ENCODE results near the gene IL6R.

IL6R gene

GRCh38 chr1:154431586-154432373 lies 26.6 kb downstream of the IL6R start:
- Mint-ChIP-seq H3K4me3 (peak overlapping the region; percentile 17 to 32), H3K27ac (peak overlapping the region in 1 of 2 donors; percentile 70), H3K27me3 (no peaks in the 10 kb centered on the region), H3K9me3 (no peaks in the 10 kb centered on the region), H3K4me1 (peaks cover 53% of the 10 kb centered on the region)
- ATAC-seq (peak; percentile 91), DNase-seq (peak in 1 of 2 donors; percentile 42)

GRCh38 chr1:154433161-154433764 lies 28.1 kb downstream of the IL6R start:
- H3K9me3 Mint-ChIP-seq = no peaks in the 10 kb centered on the region
- peak overlapping the region in 1 of 2 donors; percentile 76 for H3K27ac Mint-ChIP-seq
- ATAC-seq = peak; percentile 47
- H3K4me3 Mint-ChIP-seq = no peak overlapping the region
- H3K27me3 Mint-ChIP-seq = no peaks in the 10 kb centered on the region
- H3K4me1 Mint-ChIP-seq = peaks cover 51% of the 10 kb centered on the region
- peak in 1 of 2 donors; percentile 34 for DNase-seq

- H3K4me3 Mint-ChIP-seq = no peak overlapping the region
- H3K27ac Mint-ChIP-seq = no peak overlapping the region
- no peaks in the 10 kb centered on the region for H3K27me3 Mint-ChIP-seq
- peaks cover 63% of the 10 kb centered on the region for H3K4me1 Mint-ChIP-seq
- ATAC-seq = no peak
- DNase-seq = no peak
- no peaks in the 10 kb centered on the region for H3K9me3 Mint-ChIP-seq
Observed at GRCh38 chr1:154434346-154435085, 29.4 kb downstream of the IL6R start.

DNA sequence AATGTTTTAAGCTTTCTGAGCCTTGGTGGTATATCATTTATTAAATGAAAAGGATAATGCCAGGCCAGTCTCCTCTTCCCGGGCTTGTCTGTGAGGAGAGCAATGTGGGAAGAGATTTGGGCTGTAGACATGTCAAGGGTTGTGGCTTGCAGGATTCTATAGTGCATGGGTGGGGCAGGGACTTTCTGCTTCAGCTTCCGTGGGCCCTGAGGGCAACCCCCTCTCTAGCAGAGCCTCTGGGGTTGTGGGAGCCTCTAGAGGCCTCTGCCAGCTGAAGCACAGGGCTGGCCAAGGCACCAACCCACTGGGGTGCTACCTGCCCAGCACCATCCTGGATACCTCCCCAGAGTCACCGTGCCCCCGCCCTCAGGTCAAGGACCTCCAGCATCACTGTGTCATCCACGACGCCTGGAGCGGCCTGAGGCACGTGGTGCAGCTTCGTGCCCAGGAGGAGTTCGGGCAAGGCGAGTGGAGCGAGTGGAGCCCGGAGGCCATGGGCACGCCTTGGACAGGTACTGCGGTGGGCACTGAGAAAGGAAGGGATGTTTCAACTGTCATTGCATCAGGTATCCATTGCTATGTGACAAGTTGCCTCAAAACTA lies 30.6 kb downstream of the IL6R start:
- peak overlapping the region in 1 of 2 donors; percentile 63 for H3K27ac Mint-ChIP-seq
- H3K4me1 Mint-ChIP-seq = peaks cover 66% of the 10 kb centered on the region
- DNase-seq (no peak), ATAC-seq (no peak)
- no peak overlapping the region for H3K4me3 Mint-ChIP-seq
- no peaks in the 10 kb centered on the region for H3K9me3 Mint-ChIP-seq
- no peaks in the 10 kb centered on the region for H3K27me3 Mint-ChIP-seq

DNA sequence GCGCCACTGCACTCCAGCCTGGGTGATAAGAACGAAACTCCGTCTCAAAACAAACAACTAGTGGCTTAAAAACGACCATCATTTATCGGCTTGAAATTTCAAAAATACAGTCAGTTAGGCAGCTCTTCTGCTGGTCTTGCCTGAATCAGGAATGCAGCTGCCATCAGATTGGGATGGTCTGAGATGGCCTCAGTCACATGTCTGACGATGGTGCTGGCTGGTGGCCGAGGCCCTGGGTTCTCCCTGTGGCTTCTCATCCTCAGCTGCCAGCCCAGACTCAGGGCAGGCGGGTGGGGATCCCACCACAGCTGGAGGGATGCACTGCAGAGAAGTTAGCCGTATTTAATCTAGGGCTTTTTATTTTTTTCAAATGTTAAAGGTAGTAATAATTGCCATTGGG lies 31.3 kb downstream of the IL6R start:
- H3K4me1 Mint-ChIP-seq = peaks cover 66% of the 10 kb centered on the region
- H3K27ac Mint-ChIP-seq = no peak overlapping the region

DNA sequence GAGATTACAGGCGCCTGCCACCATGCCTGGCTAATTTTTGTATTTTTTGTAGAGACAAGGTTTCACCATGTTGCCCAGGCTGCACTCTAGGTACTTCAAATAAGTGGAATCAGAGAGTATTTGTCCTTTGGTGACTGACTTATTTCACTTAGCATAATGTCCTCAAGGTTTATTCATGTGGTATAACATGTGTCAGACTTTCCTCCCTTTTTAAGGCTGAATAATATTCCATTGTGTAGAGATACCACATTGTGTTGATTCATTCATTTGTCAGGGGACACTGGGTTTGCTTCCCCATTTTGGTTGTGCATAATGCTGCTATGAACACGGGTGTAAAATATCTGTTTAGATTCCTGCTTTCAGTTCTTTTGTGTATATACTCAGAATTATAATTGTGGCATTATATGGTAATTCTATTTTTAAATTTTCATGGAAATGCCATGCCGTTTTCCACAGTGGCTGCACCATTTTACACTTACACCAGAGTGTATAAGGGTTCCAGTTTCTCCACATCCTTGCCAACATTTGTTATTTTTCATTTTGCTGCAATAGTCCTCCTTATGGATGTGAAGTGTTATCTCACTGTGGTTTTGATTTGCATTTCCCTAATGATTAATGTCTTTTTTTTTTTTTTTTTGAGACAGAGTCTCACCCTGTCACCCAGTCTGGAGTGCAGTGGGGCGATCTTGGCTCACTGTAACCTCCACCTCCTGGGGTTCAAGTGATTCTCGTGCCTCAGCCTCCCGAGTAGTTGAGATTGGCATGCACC lies 35.1 kb downstream of the IL6R start:
- peak; percentile 42 for ATAC-seq
- no peaks in the 10 kb centered on the region for H3K27me3 Mint-ChIP-seq
- H3K4me1 Mint-ChIP-seq = peaks cover 81% of the 10 kb centered on the region
- no peak for DNase-seq
- H3K9me3 Mint-ChIP-seq = no peaks in the 10 kb centered on the region
- peak overlapping the region; percentile 30 to 93 for H3K27ac Mint-ChIP-seq
- peak overlapping the region; percentile 52 for H3K4me3 Mint-ChIP-seq

More for the DNA sequence above, 31.3 kb downstream of the IL6R start:
- no peaks in the 10 kb centered on the region for H3K9me3 Mint-ChIP-seq
- DNase-seq = no peak
- no peaks in the 10 kb centered on the region for H3K27me3 Mint-ChIP-seq
- no peak overlapping the region for H3K4me3 Mint-ChIP-seq
- ATAC-seq = no peak

GRCh38 chr1:154441241-154441888 lies 36.2 kb downstream of the IL6R start:
- ATAC-seq (no peak), DNase-seq (no peak)
- H3K27ac Mint-ChIP-seq = no peak overlapping the region
- H3K9me3 Mint-ChIP-seq = no peaks in the 10 kb centered on the region
- peak overlapping the region; percentile 30 to 55 for H3K4me3 Mint-ChIP-seq
- H3K4me1 Mint-ChIP-seq = peaks cover 85% of the 10 kb centered on the region
- no peaks in the 10 kb centered on the region for H3K27me3 Mint-ChIP-seq

DNA sequence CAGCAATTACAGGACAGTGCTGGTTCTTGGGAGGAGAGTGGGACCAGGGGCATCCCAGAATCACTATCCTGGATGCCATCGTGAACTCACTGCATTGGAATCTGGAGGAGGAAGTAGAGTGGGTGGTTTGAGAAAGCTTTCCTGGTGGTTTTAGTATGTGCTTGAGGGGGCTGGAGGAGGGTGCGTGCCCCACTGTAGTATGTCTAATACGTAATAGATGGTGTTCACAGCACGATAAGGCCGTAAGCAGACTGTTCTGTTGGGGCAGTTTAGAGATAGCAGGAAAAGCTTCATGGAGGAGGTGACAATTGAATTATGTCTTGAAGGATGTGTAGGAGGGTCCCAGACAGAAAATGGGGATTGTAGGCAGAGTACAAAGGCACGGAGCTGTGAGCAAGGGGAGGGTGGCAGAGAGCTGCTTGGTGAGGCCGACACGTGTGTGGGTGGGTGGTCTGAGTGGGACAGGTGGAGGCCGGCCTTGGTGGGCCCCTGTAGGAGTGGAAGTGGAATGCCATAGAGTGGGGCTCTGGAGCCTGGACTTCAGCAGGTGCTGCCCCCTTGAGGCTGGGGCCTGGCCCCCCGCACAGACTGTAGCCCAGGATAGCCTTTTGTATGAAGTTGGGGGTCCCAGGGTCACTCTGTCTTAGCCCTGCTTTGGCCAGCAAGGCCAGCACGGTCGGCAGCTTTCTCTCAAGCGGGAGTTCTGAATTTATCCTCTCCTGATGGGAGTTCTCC lies 37.0 kb downstream of the IL6R start:
- no peak for DNase-seq
- no peak for ATAC-seq
- H3K27ac Mint-ChIP-seq = no peak overlapping the region
- peak overlapping the region in 1 of 2 donors; percentile 43 for H3K4me3 Mint-ChIP-seq
- H3K4me1 Mint-ChIP-seq = peaks cover 86% of the 10 kb centered on the region
- H3K27me3 Mint-ChIP-seq = no peaks in the 10 kb centered on the region
- no peaks in the 10 kb centered on the region for H3K9me3 Mint-ChIP-seq

GRCh38 chr1:154443274-154444013 lies 38.3 kb downstream of the IL6R start:
- H3K27me3 Mint-ChIP-seq = no peaks in the 10 kb centered on the region
- H3K27ac Mint-ChIP-seq = no peak overlapping the region
- H3K4me3 Mint-ChIP-seq = no peak overlapping the region
- H3K9me3 Mint-ChIP-seq = no peaks in the 10 kb centered on the region
- peaks cover 78% of the 10 kb centered on the region for H3K4me1 Mint-ChIP-seq
- DNase-seq = no peak
- no peak for ATAC-seq

- DNase-seq (peak; percentile 59 to 79), ATAC-seq (peak; percentile 94)
- H3K4me1 Mint-ChIP-seq = peaks cover 63% of the 10 kb centered on the region
- peak overlapping the region in 1 of 2 donors; percentile 84 for H3K27ac Mint-ChIP-seq
- H3K9me3 Mint-ChIP-seq = no peaks in the 10 kb centered on the region
- H3K27me3 Mint-ChIP-seq = no peaks in the 10 kb centered on the region
- H3K4me3 Mint-ChIP-seq = no peak overlapping the region
Observed at GRCh38 chr1:154445040-154445472, 39.9 kb downstream of the IL6R start.

GRCh38 chr1:154446292-154446691 lies 41.1 kb downstream of the IL6R start:
- no peak for ATAC-seq
- Mint-ChIP-seq H3K4me3 (no peak overlapping the region), H3K9me3 (no peaks in the 10 kb centered on the region), H3K27me3 (peaks cover 7% of the 10 kb centered on the region), H3K4me1 (peaks cover 51% of the 10 kb centered on the region), H3K27ac (no peak overlapping the region)
- DNase-seq = no peak

- Mint-ChIP-seq H3K4me1 (peaks cover 46% of the 10 kb centered on the region), H3K27me3 (peaks cover 11% of the 10 kb centered on the region), H3K27ac (no peak overlapping the region), H3K4me3 (no peak overlapping the region), H3K9me3 (no peaks in the 10 kb centered on the region)
- DNase-seq = no peak
- ATAC-seq = no peak
Observed at GRCh38 chr1:154446789-154447188, 41.6 kb downstream of the IL6R start.

DNA sequence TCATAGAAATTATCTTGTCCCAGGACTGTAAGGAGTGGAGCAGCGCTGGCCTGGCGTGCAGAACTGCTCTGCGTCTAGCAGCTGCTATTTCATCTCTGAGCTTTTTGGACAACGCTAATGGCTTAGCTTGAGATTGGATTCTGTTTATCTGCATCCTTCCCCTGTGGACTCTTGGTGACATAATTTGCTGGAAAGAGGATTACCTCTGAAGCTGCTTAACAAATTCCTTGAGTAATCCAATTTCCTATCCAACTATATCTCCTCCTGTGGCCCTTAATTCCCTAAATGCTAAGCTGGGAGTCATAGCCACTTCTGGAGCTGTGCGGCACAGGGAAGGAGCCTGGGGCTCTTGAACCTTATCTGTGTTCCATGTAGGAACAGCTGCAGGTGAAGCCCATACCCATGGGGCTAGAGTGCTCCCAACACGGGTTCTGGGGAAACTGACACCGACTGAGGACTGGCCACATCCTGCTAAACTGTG lies 43.2 kb downstream of the IL6R start:
- H3K4me1 Mint-ChIP-seq = peaks cover 37% of the 10 kb centered on the region
- no peaks in the 10 kb centered on the region for H3K9me3 Mint-ChIP-seq
- no peak for ATAC-seq
- H3K27ac Mint-ChIP-seq = no peak overlapping the region
- no peak overlapping the region for H3K4me3 Mint-ChIP-seq
- peaks cover 14% of the 10 kb centered on the region for H3K27me3 Mint-ChIP-seq
- DNase-seq = no peak
